HG03135 (cell line): ENCODE results near the gene RD3L.
"Not testable (repeated sequence)": the region's sequence is repeated elsewhere in the genome, so short reads cannot be mapped to it uniquely, and the experiment has no call there.

Experiments
- ATAC-seq: cut with Tn5 transposase; IDR thresholded peaks from one replicate; pipeline ENCODE4 v1.9.1; 2021; ENCODE audit warnings: mild to moderate bottlenecking, moderate library complexity; ENCODE audit not compliant: unreplicated experiment

RD3L gene

GRCh38 chr14:103941973-103942736 is at the start of gene RD3L:
TSS of gene RD3L (minus strand) at chr14:103942529. CDS start at chr14:103941695, 834 bp downstream.
- ATAC-seq = no peak

GRCh38 chr14:103989964-103990363 is 47.6 kb upstream of the RD3L start:
- ATAC-seq = no peak

DNA sequence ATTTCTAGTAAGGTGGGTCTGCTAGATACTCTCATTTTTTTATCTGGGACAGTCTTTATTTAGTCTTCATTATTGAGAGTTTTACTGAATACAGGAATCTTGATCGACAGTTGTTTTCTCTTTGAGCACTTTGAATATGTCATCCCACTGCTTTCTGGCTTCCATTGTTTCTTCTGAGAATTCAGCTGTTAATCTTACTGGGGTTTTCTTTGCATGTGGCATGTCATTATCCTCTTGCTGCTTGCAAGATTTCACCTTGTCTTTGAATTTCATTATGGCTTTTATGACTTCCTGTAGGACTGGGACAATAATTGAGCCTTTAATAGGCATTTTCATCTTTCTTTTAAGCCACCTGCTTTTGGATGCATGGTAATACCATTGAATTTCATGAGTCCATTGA is 46.7 kb upstream of the RD3L start:
- no peak for ATAC-seq

GRCh38 chr14:103984196-103984595 is 41.9 kb upstream of the RD3L start:
- ATAC-seq = no peak

- not testable (repeated sequence) for ATAC-seq
Measured at GRCh38 chr14:103980623-103981238, 38.4 kb upstream of the RD3L start.

DNA sequence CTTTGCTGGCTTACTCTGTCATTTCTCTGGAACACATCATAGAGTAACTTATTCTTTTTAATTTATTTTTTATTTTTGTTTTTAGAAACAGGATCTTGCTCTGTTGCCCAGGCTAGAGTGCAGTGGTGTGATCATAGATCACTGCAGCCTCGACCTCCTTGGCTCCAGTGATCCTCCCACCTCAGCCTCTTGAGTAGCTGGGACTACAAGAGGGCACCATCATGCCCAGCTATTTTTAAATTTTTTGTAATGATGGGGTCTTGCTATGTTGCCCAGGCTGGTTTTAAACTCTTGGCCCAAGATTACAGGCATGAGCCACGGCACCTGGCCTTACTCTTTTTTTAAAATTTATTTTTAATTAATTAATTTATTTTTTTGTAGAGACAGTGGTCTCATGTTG is 32.2 kb upstream of the RD3L start:
- ATAC-seq = no peak

DNA sequence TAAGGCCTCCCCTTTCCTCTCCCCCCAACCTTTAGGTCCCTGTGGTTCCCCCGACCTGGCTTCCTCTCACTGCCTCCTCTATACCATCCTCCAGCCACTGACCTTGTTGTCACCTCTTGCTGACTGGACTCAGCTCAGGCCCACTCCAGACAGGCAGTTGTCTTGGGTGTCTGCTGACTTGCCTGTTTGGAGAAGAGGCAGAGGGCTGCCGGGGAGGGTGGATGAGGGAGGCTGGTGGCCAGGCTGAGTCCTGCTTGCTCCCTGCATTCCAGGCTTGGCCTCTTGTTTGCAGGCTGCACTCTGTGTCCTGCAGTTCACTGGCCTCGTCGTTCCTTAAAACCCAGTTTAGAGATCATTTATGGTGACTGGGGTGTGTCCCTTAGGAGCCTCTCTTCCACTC is 31.0 kb upstream of the RD3L start:
- no peak for ATAC-seq

GRCh38 chr14:103969961-103970360 is 27.6 kb upstream of the RD3L start:
- no peak for ATAC-seq

GRCh38 chr14:103966631-103967030 is 24.3 kb upstream of the RD3L start:
- ATAC-seq = no peak

DNA sequence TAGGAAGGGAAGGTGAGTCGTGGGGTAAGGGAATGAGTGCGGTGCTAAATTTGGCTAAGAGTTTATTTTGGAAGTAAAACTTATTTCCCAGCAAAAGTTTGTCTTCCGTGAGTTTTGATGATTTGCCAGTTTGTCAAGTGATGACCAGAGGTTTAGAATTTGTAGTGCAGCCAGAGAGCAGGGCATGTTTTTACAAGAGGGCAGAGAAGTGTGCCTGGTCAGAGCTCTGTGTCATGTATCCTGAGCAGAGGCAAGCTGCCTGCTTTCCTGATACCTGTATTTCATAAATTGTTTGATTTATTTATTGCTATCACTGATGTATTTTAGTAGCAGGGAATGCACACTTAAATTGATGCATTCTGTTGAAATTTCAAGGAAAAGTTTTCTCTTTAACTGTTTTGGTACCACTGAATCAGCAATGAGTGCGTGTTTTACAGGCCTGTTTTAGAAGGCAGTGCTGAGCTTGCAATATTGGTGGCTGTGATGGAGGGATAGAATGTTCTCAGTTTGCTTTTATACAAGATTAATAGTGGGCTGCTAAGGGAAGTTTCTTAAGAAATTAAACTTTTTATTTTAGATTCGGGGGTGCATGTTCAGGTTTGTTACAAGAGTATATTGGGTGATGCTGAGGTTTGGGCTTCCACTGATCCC is 19.7 kb upstream of the RD3L start:
- ATAC-seq = no peak

- no peak for ATAC-seq
Measured at GRCh38 chr14:103960457-103961055, 18.2 kb upstream of the RD3L start.

DNA sequence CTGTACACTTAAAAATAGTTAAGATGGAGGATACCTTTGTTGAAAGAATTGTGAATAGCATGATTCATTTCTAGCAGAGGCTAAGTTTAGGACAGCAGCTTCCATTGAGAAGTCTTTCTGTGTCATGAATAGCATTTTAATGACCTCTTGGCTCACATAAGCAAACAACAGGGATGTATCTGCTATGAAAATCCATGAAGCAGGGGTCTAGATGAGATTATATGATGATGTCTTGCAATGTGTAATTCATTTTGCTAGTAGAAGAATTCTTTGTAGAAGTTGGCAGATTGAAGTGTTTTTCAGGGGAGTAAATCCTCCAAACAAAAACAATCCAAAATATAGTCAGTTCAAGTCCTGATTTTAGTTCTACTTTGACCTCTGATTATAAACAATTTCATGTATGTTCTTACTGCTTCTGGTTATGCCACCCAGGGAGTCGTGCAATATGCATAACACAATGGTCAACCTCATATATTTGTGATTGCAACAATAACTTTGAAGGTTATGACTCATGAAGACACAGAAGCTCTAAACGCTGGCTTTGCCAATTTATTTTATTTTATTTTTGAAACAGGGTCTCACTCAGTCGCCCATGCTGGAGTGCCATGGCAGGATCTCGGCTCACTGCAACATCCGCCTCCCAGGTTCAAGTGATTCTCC is 6.9 kb upstream of the RD3L start:
- no peak for ATAC-seq

DNA sequence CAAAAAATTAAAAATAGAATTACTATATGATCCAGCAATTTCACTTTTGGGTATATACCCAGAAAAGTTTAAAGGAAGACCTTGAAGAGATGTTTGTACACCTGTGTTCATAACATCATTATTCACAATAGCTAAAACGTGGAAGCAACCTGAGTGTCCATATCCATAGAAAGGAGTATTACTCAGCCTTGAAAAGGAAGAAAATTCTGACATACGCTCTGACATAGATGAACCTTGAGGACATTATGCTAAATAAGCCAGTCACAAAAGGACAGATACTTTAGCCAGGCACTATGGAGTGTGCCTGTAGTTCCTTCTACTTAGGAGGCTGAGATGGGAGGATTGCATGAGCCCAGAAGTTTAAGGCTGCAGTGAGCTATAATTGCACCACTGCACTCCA is 6.1 kb upstream of the RD3L start:
- no peak for ATAC-seq

DNA sequence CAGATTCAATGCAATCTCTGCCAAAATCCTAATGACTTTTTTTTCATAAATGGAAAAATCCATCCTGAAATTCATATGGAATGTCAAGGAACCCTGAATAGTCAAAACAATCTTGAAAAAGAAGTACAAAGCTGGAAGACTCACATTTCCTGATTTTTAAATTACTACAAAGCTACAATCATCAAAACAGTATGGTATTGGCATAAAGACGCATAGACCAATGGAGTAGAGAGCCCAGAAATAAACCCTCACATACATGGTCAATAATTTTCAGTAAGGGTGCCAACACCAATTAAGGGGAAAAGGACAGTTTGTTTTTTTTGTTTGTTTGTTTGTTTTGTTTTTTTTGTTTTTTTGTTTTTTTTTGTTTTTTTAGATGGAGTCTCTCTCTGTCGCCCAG is 4.6 kb upstream of the RD3L start:
- no peak for ATAC-seq

DNA sequence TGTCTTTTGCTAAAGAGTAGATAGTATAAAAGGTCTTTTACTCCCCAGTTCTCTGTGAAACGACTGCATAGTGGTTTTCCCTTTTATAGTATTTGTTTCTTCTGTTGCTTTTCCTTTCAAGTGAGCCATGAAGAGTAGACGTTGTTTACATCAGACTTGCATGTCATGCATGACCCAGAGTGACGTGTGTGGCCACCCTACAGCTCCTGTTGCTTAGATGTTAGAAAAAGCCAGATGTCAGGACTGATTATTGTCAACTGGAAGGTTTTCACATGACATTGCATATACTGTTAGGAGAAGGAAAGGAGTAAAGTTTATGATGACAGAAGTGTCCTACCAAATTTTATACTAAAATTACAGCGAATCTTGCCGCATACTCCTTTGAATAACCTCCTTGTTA is 1.3 kb upstream of the RD3L start:
- no peak for ATAC-seq

GRCh38 chr14:103941462-103941861 is 867 bp downstream of the RD3L start:
- no peak for ATAC-seq

- no peak for ATAC-seq
Measured at GRCh38 chr14:103935102-103935501, 7.2 kb downstream of the RD3L start.

- ATAC-seq = no peak
Measured at GRCh38 chr14:103932791-103933490, 9.4 kb downstream of the RD3L start.

DNA sequence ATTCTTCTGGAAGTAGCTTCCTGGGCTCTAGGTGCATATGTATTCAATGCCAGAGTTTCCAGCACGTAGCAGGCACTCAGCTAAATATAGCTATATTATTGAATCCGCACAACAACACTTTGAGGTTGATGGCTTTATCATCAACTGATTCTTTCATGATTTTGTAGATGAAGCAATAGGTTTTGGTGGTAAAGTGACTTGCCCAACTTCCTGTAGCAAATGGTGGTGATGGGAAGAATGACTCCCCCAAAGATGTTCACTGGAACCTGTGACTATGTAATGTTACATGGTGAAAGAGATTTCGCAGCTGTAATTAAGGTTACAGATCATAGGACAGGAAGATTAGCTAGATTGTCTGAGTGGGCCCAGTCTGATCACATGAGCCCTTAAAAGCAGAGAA is 10.9 kb downstream of the RD3L start:
- no peak for ATAC-seq

GRCh38 chr14:103930051-103930604 is 12.2 kb downstream of the RD3L start:
- no peak for ATAC-seq
